A549 (cell line): ENCODE data around the gene DLX4.

ENCODE experiments used
- CBX2 ChIP-seq: fragments of 200-600 bp; sonication (generic); IDR thresholded peaks from 2 replicates; pipeline ENCODE4 v1.6.1; 2016; ENCODE audit warnings: low read depth, mild to moderate bottlenecking, borderline replicate concordance
- EP300 ChIP-seq, 2 experiments: fragments of >200 bp; sonication (Bioruptor Twin); formaldehyde crosslinking; IDR thresholded peaks; 2 replicates in 1 of 2; 3 replicates in 1 of 2; pipeline ENCODE4 v1.6.1; 2016 to 2017
- JUN ChIP-seq, 2 experiments: fragments of >200 bp; sonication (Bioruptor Twin); formaldehyde crosslinking; IDR thresholded peaks; 2 replicates in 1 of 2; 3 replicates in 1 of 2; pipeline ENCODE4 v1.6.1; 2016 to 2017
- MAZ ChIP-seq: fragments of 150-350 bp; IDR thresholded peaks from 2 replicates; pipeline ENCODE4 v1.6.1; 2014; ENCODE audit warnings: antibody characterized with exemption, low read depth, low read length, borderline replicate concordance
- MYC ChIP-seq: IDR thresholded peaks from 2 replicates; pipeline ENCODE4 v1.6.1; 2012; ENCODE audit warnings: mild to moderate bottlenecking, inconsistent platforms, low read length, improper control_type of control experiment, borderline replicate concordance
- POLR2A ChIP-seq: IDR thresholded peaks from 2 replicates; pipeline ENCODE4 v1.6.1; 2012; ENCODE audit warnings: mild to moderate bottlenecking, low read length
- POLR2AphosphoS2 ChIP-seq: conservative IDR thresholded peaks from 2 replicates; pipeline ENCODE4 v1.6.1; 2012; ENCODE audit warnings: low read length, improper control_type of control experiment, inconsistent platforms
- RAD21 ChIP-seq, 2 experiments: fragments of >200 bp in 1 of 2; sonication (Bioruptor Twin) in 1 of 2; formaldehyde crosslinking in 1 of 2; IDR thresholded peaks in 1 of 2; conservative IDR thresholded peaks in 1 of 2; 2 replicates in 1 of 2; 3 replicates in 1 of 2; pipeline ENCODE4 v1.6.1; 2012 to 2018; ENCODE audit warnings: inconsistent platforms in 1 of 2
- RFX5 ChIP-seq: fragments of 450-650 bp; IDR thresholded peaks from 2 replicates; pipeline ENCODE4 v1.7.1; 2014; ENCODE audit warnings: antibody characterized with exemption, mild to moderate bottlenecking, moderate library complexity
- RNF2 ChIP-seq: fragments of 200-600 bp; sonication (generic); IDR thresholded peaks from 2 replicates; pipeline ENCODE4 v1.6.1; 2016; ENCODE audit warnings: low read depth, mild to moderate bottlenecking, antibody characterized with exemption, moderate library complexity, borderline replicate concordance
- TP53 ChIP-seq: fragments of 250-450 bp; sonication (Bioruptor Pico); IDR thresholded peaks from 2 replicates; pipeline ENCODE4 v1.5.0; 2021; ENCODE audit warnings: mild to moderate bottlenecking, moderate library complexity
- TF ChIP-seq, protein P1 (sequence below): fragments of 200-600 bp; sonication (generic); IDR thresholded peaks from 2 replicates; pipeline ENCODE4 v1.6.1; 2016; ENCODE audit warnings: antibody characterized with exemption, mild to moderate bottlenecking, moderate library complexity
- TF ChIP-seq, protein P2 (sequence below): fragments of >200 bp; sonication (Bioruptor Twin); formaldehyde crosslinking; IDR thresholded peaks from 3 replicates; pipeline ENCODE4 v1.5.1; 2016
- TF ChIP-seq, protein P3 (sequence below): fragments of 250-450 bp; sonication (Bioruptor Pico); IDR thresholded peaks from 2 replicates; pipeline ENCODE4 v1.5.0; 2021; ENCODE audit warnings: mild to moderate bottlenecking, moderate library complexity, borderline replicate concordance

DNA sequence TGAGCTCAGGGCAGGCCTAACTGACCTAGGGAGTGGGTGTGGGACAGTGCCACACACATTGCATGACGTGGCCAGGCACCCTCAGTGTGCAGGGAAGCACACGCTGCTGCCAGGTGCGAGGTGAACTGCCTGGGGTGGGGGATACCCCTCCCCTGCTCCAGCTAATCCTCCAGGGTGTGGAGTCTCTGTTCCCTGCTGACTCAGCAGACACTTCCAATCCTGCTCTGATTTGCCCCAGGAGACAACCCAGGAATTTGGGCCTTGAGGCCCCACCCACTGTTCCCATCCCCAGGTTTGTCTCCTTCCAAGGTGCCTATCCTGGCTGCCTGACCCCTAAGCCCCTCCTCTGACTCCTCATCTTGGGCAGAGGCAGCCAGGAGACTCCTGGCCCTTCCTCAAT is 15.3 kb downstream of the DLX4 start:
- TF ChIP-seq POLR2A (no peak), POLR2AphosphoS2 (no peak), TP53 (no peak), RAD21 (conservative IDR thresholded peaks at IDR 0.05 in 1 of 2, IDR thresholded peaks at IDR 0.05 in 1 of 2) (no peak), RFX5 (no peak), RNF2 (no peak), MAZ (no peak), JUN (IDR thresholded peaks at IDR 0.05) (no peak), MYC (no peak), CBX2 (no peak), EP300 (IDR thresholded peaks at IDR 0.05) (no peak)
- TF ChIP-seq, protein P1, sequence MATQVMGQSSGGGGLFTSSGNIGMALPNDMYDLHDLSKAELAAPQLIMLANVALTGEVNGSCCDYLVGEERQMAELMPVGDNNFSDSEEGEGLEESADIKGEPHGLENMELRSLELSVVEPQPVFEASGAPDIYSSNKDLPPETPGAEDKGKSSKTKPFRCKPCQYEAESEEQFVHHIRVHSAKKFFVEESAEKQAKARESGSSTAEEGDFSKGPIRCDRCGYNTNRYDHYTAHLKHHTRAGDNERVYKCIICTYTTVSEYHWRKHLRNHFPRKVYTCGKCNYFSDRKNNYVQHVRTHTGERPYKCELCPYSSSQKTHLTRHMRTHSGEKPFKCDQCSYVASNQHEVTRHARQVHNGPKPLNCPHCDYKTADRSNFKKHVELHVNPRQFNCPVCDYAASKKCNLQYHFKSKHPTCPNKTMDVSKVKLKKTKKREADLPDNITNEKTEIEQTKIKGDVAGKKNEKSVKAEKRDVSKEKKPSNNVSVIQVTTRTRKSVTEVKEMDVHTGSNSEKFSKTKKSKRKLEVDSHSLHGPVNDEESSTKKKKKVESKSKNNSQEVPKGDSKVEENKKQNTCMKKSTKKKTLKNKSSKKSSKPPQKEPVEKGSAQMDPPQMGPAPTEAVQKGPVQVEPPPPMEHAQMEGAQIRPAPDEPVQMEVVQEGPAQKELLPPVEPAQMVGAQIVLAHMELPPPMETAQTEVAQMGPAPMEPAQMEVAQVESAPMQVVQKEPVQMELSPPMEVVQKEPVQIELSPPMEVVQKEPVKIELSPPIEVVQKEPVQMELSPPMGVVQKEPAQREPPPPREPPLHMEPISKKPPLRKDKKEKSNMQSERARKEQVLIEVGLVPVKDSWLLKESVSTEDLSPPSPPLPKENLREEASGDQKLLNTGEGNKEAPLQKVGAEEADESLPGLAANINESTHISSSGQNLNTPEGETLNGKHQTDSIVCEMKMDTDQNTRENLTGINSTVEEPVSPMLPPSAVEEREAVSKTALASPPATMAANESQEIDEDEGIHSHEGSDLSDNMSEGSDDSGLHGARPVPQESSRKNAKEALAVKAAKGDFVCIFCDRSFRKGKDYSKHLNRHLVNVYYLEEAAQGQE: no peak
- TF ChIP-seq, protein P2, sequence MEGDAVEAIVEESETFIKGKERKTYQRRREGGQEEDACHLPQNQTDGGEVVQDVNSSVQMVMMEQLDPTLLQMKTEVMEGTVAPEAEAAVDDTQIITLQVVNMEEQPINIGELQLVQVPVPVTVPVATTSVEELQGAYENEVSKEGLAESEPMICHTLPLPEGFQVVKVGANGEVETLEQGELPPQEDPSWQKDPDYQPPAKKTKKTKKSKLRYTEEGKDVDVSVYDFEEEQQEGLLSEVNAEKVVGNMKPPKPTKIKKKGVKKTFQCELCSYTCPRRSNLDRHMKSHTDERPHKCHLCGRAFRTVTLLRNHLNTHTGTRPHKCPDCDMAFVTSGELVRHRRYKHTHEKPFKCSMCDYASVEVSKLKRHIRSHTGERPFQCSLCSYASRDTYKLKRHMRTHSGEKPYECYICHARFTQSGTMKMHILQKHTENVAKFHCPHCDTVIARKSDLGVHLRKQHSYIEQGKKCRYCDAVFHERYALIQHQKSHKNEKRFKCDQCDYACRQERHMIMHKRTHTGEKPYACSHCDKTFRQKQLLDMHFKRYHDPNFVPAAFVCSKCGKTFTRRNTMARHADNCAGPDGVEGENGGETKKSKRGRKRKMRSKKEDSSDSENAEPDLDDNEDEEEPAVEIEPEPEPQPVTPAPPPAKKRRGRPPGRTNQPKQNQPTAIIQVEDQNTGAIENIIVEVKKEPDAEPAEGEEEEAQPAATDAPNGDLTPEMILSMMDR: no peak
- TF ChIP-seq, protein P3, sequence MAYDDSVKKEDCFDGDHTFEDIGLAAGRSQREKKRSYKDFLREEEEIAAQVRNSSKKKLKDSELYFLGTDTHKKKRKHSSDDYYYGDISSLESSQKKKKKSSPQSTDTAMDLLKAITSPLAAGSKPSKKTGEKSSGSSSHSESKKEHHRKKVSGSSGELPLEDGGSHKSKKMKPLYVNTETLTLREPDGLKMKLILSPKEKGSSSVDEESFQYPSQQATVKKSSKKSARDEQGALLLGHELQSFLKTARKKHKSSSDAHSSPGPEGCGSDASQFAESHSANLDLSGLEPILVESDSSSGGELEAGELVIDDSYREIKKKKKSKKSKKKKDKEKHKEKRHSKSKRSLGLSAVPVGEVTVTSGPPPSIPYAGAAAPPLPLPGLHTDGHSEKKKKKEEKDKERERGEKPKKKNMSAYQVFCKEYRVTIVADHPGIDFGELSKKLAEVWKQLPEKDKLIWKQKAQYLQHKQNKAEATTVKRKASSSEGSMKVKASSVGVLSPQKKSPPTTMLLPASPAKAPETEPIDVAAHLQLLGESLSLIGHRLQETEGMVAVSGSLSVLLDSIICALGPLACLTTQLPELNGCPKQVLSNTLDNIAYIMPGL (CRISPR knock-in tag): no peak
